ENCODE data around the gene OTOF. TPM values are rescaled to one million over a fixed set of nuclear protein-coding genes. Genes with fewer than 3 reads are reported as not detected.

OTOF gene
- total and polyA plus RNA-seq, 2 experiments from 2014 or later: 0.10 to 0.33 TPM

GRCh38 chr2:26492749-26493515 is 15.0 kb upstream of the OTOF start:
- no peak for DNase-seq (ENCODE audit: low spot score)
- WGBS (ENCODE audit: low lambda C conversion rate, missing lambda C conversion rate): 81% methylated on average over 7 of the region's 7 CpGs
- Histone ChIP-seq H3K4me2 (no peak overlapping the region), H3K4me1 (ENCODE audit: insufficient read depth) (no peaks in the 10 kb centered on the region), H3K79me2 (no peaks in the 10 kb centered on the region), H3K4me3 (no peak overlapping the region), H3K36me3 (replicated peaks; ENCODE audit: insufficient read depth, low read depth) (no peaks in the 10 kb centered on the region), H3K27me3 (no peaks in the 10 kb centered on the region), H3K27ac (no peak overlapping the region), H2AFZ (no peak overlapping the region), H3K9me2 (replicated peaks; ENCODE audit: insufficient read depth) (no peaks in the 10 kb centered on the region), H3K9me3 (ENCODE audit: low read depth) (no peaks in the 10 kb centered on the region), H4K20me1 (ENCODE audit: insufficient read depth, poor library complexity, severe bottlenecking) (no peaks in the 10 kb centered on the region)
- TF ChIP-seq EZH2phosphoT487 (IDR thresholded peaks at IDR 0.05; ENCODE audit: low read depth, severe bottlenecking, unreplicated experiment): no peak
- no peak for TF ChIP-seq CTCF (IDR thresholded peaks at IDR 0.05; ENCODE audit: poor library complexity)
- no peak for TF ChIP-seq EZH2 (IDR thresholded peaks at IDR 0.05; ENCODE audit: borderline replicate concordance)

DNA sequence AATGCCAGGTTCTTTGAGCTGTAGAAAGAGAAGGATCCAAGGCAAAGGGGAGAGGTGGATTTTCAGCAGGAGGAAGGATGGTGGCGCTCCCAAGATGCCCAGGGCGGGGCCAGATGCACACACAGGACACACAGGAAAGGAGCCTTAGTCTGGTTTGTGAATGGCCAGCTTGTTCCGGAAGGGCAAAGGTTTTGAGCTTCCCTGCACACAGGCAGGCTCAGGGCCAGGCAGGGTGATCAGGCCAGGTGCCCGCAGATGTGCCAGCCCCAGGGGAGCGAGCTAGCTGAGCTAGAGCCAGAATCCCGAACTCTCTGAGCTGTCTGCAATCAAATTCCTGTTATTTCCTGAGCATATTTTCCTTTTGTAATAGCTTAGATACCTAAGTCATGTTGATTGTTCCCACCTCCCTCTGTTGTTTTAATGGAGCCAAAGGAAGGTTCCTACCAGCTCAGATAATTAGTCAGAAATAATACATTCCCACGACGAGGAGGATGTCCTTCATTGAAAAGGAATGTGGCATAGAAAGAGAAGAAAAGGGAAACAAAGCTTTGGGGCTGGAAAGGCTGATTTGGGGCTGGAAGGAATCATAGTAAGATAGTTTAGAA is 13.7 kb upstream of the OTOF start:
- Histone ChIP-seq H3K4me2 (no peak overlapping the region), H2AFZ (no peak overlapping the region), H3K9me2 (replicated peaks; ENCODE audit: insufficient read depth) (no peaks in the 10 kb centered on the region), H3K4me3 (no peak overlapping the region), H3K27me3 (no peaks in the 10 kb centered on the region), H4K20me1 (ENCODE audit: insufficient read depth, poor library complexity, severe bottlenecking) (no peaks in the 10 kb centered on the region), H3K79me2 (no peaks in the 10 kb centered on the region), H3K36me3 (replicated peaks; ENCODE audit: insufficient read depth, low read depth) (no peaks in the 10 kb centered on the region), H3K9me3 (ENCODE audit: low read depth) (no peaks in the 10 kb centered on the region), H3K27ac (no peak overlapping the region), H3K4me1 (ENCODE audit: insufficient read depth) (no peaks in the 10 kb centered on the region)
- no peak for DNase-seq (ENCODE audit: low spot score)
- no peak for TF ChIP-seq EZH2phosphoT487 (IDR thresholded peaks at IDR 0.05; ENCODE audit: low read depth, severe bottlenecking, unreplicated experiment)
- 88% methylated on average over 8 of the region's 8 CpGs for WGBS (ENCODE audit: low lambda C conversion rate, missing lambda C conversion rate)

DNA sequence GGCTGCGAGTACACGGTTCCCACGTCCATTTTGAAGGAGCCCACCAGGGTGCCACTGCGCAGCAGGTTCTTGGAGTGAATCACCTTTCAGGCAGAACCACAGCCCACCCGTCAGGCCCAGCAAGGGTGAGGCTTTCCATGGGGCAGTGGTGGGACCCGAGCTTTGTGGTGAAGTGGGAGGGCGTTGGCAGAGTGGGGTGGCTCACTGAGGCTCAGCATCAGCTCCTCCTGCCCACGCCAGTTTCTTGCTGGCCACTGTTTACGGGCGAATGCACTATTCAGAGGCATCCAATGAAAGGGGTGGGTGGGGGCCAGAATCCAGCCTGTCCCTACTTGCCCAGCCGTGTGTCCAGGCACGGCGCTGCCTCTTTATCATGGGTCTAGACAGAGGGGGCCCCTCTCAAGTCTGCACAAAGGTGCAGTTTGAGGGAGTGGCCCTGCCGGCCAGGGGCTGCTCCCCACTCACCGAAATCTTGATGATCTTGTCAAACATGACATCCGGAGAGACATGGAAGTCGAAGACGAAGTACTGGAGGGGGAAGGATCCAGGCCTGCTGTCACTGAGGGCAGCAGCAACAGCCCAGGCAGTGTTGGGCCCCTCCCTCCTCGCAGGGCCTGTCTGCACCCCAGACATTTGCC is 11.4 kb upstream of the OTOF start:
- H3K4me2 ChIP-seq: no peak overlapping the region
- no peaks in the 10 kb centered on the region for H4K20me1 ChIP-seq (ENCODE audit: insufficient read depth, poor library complexity, severe bottlenecking)
- 84% methylated on average over 19 of the region's 19 CpGs for WGBS (ENCODE audit: low lambda C conversion rate, missing lambda C conversion rate)
- no peak overlapping the region for H2AFZ ChIP-seq
- no peaks in the 10 kb centered on the region for H3K36me3 ChIP-seq (replicated peaks; ENCODE audit: insufficient read depth, low read depth)
- H3K4me3 ChIP-seq: no peak overlapping the region
- no peak for TF ChIP-seq CTCF (IDR thresholded peaks at IDR 0.05; ENCODE audit: poor library complexity)
- no peak for TF ChIP-seq EZH2phosphoT487 (IDR thresholded peaks at IDR 0.05; ENCODE audit: low read depth, severe bottlenecking, unreplicated experiment)
- no peak for TF ChIP-seq EZH2 (IDR thresholded peaks at IDR 0.05; ENCODE audit: borderline replicate concordance)
- H3K27ac ChIP-seq: no peak overlapping the region
- no peaks in the 10 kb centered on the region for H3K27me3 ChIP-seq
- H3K9me2 ChIP-seq (replicated peaks; ENCODE audit: insufficient read depth): no peaks in the 10 kb centered on the region
- H3K4me1 ChIP-seq (ENCODE audit: insufficient read depth): no peaks in the 10 kb centered on the region
- no peak for DNase-seq (ENCODE audit: low spot score)
- H3K9me3 ChIP-seq (ENCODE audit: low read depth): no peaks in the 10 kb centered on the region
- no peaks in the 10 kb centered on the region for H3K79me2 ChIP-seq
